Sigmoid colon (tissue), 3 donors: Measurements from ENCODE around the gene SLC25A23.

Experiments used
- CTCF ChIP-seq, 4 experiments: fragments of 450-650 bp in 3 of 4; fragments of 200-600 bp in 1 of 4; IDR thresholded peaks; one replicate each; pipeline ENCODE4 v1.5.1; 2016 to 2019; ENCODE audit warnings: antibody characterized with exemption in 4 of 4, mild to moderate bottlenecking in 3 of 4, moderate library complexity in 2 of 4
- POLR2A ChIP-seq, 2 donors: fragments of 450-650 bp; IDR thresholded peaks; one replicate each; pipeline ENCODE4 v1.6.1; 2016; ENCODE audit warnings: antibody characterized with exemption in 2 of 2, mild to moderate bottlenecking in 2 of 2, moderate library complexity in 2 of 2

GRCh38 chr19:6396305-6396704, 63.3 kb downstream of the SLC25A23 start:
- TF ChIP-seq CTCF (IDR thresholded peaks at IDR 0.05) (no peak), POLR2A (IDR thresholded peaks at IDR 0.05) (no peak)
